HG03064 (cell line): ENCODE measurements around the gene CCR7.

Experiments used
- ATAC-seq: cut with Tn5 transposase; IDR thresholded peaks from one replicate; pipeline ENCODE4 v1.9.1; 2021; ENCODE audit warnings: low read depth; ENCODE audit not compliant: unreplicated experiment

The CCR7 gene

DNA sequence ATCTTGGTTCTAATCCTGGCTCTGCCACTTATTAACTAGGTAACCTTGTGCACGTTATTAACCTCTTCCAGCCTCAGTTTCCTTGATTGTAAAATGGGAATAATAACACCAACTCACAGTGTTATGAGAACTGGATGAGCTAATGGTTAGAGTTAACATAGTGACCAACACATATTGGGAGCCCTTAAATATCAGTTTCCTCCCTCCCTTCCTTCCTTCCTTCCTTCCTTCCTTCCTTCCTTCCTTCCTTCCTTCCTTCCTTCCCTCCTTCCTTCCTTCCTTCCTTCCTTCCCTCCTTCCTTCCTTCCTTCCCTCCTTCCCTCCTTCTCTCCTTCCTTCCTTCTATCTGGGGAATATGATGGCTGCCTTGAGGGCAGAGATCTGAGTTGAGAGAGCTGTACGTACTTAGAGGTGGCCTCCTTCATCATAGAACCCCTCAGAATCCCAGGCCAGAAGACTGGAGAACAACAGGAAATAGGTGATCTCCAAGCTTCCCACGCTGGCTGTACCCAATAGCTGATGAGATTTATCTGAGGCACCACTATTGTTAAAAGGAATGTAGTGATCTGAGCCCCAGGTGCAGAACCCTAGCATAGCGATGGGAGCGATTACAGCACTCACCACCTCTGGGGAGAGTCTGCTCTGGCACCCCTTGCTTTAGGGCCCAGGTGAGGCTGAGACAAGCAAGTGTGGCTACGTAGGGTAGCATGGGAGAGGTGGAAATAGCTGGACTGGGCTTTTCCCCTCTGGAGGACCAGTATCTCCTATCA lies 26.2 kb downstream of the CCR7 start:
- ATAC-seq: no peak

DNA sequence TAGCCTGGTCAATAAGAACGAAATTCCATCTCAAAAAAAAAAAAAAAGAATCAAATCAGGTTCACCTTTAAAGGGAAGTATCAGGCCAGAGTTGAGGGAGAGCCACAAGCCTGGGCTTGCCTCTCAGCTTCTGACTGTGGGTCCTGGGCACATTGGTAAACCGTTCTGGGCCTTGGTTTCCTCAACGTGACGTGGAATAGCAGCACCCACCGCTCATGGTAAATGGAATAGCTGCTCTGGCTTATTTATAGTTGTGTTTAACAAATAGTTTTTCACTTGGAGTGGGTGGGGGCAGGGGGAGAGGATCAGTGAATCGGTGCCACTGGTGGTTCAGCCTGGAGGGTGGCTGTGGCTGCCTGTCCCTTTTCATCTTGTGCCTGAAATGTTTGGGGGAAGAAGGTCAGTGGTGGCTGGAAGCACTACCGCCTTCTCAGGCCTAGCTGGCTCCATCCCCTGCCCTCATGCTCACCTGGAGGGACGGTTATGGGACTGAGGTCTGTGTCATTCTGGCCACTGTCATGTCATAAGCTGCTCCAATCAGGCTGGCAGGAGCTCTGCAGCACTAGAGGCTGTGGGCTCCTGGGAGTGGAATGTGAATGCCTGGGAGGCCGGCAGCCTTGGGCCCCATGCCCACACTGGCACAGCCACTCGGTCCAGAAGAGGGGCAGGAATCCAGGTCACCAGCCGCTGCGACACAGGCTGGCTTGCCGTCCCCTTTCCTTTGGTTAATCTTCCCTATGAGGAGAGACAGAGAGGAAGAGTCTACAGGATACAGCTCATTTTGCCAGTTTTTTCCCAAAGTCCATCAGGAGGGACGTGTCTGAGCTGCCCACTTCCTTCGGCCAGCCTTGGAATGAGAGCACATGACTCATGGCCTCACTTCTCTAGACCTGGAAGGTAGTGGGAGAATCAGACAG lies 27.0 kb downstream of the CCR7 start:
- no peak for ATAC-seq

DNA sequence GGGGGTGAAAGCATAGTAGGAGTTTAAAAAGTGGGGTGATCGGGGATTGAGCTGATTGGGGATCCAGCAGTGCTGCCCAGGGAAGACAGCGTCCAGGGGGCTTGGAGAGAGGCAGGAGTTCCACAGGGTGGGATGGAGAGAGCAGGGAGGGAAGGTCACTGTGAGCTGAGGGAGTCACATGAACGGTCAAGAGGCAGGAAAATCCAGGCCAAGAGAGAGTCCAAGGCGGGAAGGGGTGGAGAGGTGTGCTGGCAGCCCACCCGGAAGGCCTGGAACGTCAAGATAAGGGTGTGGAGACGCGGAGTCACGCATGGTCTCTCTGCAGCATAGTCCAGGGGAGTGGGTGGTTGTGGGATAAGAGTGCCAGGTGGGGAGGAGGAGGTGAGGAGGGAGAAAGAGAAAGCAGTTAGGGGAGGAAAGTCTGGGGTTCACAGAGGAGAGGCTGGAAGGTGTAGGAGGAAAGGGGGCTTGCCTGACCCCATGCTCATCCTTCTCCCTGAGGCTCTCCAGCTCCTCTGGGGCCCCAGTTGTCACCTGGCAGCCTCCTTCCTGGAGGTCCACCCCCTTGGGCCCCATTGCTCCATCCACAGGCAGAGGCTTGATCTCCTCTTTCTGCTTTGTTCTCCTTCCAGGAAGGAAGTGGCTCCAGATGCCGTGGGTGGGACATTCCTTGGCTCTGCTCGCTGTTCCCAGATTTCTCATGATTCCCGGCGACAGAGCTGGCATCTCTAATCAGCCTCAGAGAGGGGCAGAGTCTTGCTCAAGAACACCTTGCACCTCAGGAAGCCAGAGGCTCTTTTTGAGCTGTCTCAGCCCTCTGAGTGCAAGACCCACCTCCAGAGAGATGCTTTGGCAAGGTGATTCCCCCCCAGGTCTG lies 28.7 kb downstream of the CCR7 start:
- ATAC-seq: no peak

- ATAC-seq: no peak
Observed at GRCh38 chr17:40535924-40536294, 29.4 kb downstream of the CCR7 start.

- ATAC-seq: no peak
Observed at GRCh38 chr17:40535438-40535837, 29.8 kb downstream of the CCR7 start.

DNA sequence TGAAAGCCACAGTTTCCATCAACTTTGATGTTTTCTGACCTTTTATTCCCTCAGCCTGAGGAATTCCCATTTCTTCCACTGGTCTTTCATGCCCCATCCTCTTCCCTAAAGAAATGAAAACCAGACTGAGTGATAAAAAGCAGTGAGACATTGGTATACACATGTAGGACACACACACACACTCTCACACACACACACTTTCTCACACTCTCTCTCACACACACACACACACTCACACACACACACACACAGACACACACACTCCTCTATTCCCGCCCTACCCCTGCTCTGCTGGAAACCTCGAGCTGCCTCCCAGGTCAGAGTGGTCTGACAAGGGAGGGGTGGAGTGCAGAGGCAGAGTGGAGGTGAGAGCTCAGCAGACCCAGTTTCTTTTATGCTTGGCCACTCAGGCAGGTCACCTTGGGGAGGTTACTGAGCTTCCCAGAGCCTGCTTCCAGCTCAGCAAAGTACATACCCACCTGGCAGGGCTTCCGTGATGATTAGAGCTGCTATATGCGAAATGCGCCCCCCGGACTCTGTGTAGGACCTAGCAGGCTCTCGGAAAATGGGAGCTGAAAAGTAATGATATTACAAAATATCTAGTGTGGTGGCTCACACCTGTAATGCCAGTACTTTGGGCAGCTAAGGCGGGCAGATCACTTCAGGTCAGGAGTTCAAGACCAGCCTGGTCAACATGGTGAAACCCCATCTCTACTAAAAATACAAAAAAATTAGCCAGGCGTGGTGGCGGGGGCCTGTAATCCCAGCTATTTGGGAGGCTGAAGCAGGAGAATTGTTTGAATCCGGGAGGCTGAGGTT lies 30.7 kb downstream of the CCR7 start:
- ATAC-seq: no peak

DNA sequence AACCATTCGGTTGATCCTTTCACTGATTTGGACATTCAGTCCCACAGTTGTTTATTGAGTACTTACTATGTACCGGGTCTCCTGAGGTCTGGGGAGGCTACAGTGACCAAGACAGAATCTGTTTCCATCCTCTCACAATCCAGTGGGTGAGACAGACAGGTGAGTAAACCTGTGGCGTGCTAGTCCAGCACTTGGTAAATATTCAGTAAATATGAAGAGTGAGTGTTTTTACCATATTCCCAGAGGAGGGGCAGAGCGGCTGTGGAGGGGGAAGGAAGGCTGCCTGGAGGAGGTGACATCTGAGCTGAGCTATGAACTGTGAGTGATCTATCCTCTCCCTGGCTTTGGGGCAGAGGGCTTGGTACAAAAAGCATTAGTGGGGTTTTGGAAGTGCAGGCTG lies 31.4 kb downstream of the CCR7 start:
- ATAC-seq: no peak

DNA sequence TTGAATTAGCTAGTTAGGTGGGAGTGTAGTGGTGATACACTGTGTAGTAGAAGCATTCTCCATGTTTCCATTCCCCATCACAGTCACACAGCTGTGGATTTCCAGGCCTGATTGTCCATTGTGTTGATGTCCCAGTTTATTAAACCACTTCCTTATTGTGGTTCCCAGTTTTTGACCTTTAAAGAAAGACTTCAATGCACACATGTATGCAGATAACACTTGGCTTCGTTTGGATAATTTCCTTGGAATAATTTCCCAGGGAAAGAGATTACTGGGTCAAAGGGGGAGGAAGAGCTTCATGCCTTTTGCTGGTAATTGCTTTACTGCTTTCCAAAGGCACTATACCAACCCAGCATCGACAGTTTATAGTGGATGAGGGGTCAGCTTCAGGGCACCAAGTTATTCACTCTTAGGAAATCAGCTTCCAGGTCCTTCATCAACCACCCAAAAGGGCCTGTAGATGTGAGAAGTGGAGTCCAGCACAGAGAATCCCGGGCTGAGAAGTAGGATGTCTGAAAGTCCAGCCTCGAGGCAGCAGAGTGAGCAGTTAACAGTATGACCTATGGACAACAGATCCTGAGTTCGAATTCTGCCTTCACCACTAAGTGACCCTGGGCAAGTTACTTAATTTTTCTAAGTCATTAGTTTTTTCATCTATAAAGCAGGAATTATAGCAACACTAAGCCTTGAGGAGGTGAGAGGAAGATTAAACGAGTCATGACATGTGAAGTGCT lies 32.6 kb downstream of the CCR7 start:
- no peak for ATAC-seq

DNA sequence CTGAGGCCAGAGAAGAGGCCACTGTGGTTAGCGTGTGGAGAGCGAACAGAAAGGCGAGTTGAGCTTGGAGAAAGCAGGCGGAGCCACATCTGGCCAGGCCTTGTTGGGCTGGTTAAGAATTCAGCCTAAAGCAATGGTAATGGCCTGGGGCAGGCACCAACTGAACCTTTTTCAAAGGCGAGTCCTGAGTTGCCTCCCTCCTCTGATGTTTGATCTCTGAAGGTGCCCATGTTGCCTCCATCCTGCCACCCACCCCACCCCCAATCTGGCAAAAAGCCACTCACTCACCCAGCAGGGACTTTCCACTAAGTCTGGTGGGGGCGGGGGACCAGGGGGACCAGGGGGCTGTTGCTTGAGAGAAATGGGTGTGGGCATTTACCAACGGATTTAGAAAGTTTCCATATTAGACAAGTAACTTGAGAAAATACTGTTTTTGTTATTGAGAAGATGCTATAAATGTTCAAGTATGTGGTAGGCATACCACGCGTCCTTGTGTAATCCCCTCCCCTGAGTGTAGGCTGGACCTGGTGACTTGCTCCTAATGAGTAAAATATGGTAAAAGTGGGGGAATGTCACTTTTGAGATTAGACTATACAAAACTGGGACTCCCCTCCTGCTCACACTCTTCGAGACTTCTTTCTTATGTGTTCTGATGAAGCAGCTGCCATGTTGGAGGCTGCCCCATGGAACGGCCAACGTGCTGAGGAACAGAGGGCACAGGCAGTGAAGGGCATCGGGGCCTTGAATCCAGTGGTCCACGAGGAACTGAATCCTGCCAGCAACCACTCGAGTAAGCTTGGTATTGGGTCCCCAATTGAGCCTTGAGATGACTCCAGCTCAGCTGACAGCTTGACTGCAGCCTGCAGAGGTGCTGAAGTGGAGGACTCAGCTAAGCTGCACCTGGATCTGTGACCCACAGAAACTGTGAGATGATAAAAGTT lies 34.0 kb downstream of the CCR7 start:
- no peak for ATAC-seq

DNA sequence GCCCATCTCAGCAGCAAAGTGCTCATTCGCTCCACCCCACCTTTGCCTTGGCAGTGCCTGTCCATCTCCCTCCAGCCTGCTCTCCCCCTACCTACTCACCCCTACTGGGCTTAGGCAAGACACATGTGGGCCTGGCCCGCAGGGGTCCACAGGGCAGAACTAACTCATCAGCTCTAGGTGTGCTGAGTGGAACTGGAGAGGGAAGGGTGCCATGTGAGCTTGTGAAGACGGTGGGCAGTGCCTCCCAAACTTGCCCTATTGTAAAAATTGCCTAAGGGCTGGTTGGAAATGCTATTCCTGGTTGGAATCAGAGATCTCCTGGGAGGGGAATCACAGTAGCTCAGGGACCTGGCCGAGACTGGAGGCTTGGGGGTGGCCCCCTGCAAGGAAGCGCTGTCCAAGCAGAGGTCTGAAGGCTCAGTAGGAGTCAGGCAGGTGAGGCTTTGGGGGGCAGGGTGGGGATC lies 34.7 kb downstream of the CCR7 start:
- ATAC-seq: no peak

- no peak for ATAC-seq
Observed at GRCh38 chr17:40529991-40530390, 35.3 kb downstream of the CCR7 start.

DNA sequence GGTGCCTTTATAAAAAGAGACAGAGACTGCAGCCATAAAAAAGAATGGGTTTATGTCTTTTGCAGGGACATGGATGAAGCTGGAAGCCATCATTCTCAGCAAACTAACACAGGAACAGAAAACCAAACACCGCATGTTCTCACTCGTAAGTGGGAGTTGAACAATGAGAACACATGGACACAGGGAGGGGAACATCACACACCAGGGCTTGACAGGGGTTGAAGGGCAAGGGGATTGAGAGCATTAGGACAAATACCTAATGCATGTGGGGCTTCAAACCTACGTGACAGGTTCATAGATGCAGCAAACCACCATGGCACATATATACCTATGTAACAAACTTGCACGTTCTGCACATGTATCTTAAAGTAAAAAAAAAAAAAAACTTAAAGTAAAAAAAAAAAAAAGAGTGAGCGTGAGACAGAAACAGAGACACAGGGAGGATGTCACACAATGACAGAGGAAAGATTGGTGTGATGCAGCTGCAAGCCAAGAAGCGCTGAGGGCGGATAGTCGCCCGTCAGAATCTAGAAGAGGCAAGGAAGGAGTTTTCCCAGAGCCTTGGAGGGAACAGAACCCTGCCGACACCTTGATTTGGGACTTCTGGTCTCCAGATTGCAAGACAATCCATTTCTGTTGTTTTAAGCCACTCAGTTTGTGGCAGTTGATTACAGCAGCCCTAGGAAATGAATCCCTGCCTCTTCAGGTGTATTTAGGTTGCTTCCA lies 36.4 kb downstream of the CCR7 start:
- ATAC-seq: no peak

DNA sequence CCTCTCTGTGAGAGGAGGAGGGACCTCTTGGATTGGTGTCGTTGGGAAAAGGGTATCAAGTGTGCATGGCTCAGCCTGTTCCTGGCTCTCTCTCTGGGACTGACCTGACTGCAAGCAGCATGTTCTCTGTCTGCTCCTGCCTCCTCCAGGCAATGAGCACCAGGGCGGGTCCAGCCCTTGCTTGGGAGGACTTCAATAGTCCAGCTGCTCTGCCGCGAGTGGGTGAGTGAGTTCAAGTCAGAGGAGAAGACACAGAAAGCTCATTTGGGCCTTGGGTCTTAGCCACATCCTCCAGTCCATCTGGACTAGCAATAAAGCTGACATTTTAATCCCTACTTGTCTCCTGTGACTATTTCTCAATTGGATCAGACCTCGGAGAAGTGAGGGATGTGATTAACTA lies 38.6 kb downstream of the CCR7 start:
- no peak for ATAC-seq

DNA sequence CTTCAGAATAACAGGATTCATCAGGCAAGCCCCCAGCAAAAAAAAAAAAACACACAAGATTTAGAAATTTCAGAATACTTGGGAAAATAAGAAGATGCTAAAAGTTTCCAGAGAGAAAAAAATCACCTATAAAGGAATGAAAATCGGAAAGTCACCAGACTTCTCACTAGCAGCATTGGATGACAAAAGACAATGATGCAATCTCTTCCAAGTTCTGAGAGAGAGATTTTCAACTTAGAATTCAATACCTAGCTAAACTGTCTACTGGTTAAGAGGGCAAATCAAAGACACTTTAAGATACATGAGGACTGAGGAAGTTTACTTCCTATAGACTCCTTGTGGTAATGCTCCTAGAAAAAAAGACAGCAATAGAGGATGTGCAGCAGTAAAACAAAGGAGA lies 40.0 kb downstream of the CCR7 start:
- ATAC-seq: no peak

DNA sequence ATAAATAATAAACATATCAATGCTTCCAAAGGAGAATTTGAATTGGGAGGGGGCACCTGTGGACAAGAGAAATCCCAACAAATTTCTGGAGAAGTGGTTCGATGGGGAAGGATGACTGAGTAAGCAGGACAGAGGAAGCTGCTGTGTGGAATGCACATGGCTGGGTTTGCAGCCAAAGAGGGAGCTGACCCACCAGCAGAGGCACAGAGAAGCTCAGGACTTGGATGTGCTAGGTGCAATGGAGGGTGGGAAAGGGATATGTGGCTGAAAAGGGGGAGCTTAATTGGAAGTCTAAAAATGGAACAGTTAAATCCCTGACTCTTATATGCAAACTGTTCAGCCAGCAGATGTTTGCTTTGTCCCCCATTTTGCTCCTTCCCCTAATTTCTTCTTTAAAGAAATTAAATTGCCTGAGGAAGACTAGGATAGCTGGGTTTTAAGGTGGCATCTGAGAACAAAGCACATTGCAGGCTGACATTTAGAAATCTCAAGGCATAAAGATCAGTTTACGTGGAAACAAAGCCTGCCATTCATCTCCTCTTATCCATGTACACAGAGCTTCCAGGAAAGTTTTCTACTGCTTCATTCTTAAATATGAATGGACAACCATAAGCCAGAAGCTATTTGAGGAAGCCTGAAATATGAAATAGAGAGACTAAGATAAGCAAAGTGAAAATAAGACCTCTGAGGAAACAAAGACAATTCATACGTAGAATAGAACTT lies 40.9 kb downstream of the CCR7 start:
- no peak for ATAC-seq

DNA sequence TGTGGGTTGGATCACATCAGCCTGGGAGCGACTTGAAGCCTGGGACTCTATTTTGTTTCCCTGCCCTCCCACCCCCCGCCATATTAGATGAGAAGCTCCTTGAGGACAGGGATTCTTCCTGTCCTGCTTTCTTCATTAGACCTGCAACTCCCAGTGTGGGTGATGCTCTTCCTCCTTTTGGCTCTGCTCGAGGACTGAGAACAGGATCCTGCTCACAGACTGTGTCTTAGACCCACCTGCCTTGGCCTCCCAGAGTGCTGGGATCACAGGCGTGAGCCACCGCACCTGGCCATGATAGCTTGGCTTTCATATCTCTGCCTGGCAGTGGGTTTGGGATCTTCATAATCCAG lies 42.3 kb downstream of the CCR7 start:
- no peak for ATAC-seq
